Effector memory CD4-positive, alpha-beta T cell (primary cell): Measurements from ENCODE around the gene MARK3.

Experiments
- DNase-seq, 3 donors: peaks; one replicate each; pipeline ENCODE4 v3.0.0-alpha.2; 2020
- H3K27ac ChIP-seq: 2 replicates; pipeline ENCODE4 v1.7.0; 2013; ENCODE audit warnings: mild to moderate bottlenecking, low read length, moderate library complexity; ENCODE audit not compliant: insufficient read depth, poor library complexity, severe bottlenecking
- H3K27me3 ChIP-seq: replicated peaks from 2 replicates; pipeline ENCODE4 v1.7.0; 2013; ENCODE audit warnings: mild to moderate bottlenecking, low read length; ENCODE audit not compliant: insufficient read depth, control insufficient read depth, poor library complexity, severe bottlenecking
- H3K36me3 ChIP-seq: 2 replicates; pipeline ENCODE4 v1.7.0; 2013; ENCODE audit warnings: mild to moderate bottlenecking, low read length, moderate library complexity; ENCODE audit not compliant: control insufficient read depth, insufficient read depth
- H3K4me1 ChIP-seq: 2 replicates; pipeline ENCODE4 v1.7.0; 2013; ENCODE audit warnings: low read length, mild to moderate bottlenecking; ENCODE audit not compliant: control insufficient read depth, insufficient read depth, poor library complexity, severe bottlenecking
- H3K4me3 ChIP-seq: 2 replicates; pipeline ENCODE4 v1.7.0; 2013; ENCODE audit warnings: low read length, low read depth, mild to moderate bottlenecking; ENCODE audit not compliant: insufficient read depth, poor library complexity, severe bottlenecking
- H3K9me3 ChIP-seq: 2 replicates; pipeline ENCODE4 v1.7.0; 2013; ENCODE audit warnings: mild to moderate bottlenecking, low read length, moderate library complexity; ENCODE audit not compliant: control insufficient read depth
- total RNA-seq, 3 donors: gene quantifications; one replicate each; lab custom pipeline; 2026; lab: John Stamatoyannopoulos, UW

MARK3 gene
- 126 to 157 (median 151) reads per million in 3 donors for total RNA-seq

DNA sequence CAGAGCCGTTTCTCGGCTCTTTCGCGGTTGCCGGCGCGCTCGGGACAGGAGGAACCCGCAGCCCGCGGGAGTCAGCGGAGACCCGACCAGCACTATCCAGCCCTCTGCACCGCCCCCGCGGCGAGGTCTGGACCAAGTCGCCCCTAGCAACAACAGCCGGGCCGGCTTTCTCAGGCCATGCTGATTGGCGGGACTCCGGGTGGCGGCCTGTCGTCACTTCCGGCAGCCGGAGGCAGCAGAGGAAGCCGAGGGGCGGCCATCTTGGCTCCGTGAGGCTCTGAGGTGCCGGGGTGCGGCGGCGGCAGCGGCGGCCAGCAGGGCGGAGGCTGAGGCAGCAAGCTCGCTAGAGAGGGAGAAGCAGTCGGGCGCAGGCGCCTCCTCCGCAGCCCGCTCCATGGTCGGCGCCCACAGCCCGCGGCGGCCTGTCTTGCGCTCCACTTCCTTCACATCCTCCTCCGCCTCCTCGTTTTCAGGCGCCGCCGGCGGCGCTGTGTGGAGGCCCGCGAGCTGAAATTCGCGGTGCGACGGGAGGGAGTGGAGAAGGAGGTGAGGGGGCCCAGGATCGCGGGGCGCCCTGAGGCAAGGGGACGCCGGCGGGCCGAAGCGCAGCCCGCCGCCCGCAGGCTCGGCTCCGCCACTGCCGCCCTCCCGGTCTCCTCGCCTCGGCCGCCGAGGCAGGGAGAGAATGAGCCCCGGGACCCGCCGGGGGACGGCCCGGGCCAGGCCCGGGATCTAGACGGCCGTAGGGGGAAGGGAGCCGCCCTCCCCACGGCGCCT lies at the start of gene MARK3:
MARK3 (plus strand) TSS at position 264 of the 777 bp plus-strand sequence. CDS start 615 bp downstream, outside the sequence.
- Histone ChIP-seq H3K4me3 (peak within 1 kb of the TSS; percentile 93), H3K36me3 (no peaks in the 10 kb centered on the region), H3K27ac (peak within 1 kb of the TSS; percentile 93), H3K27me3 (no peaks in the 10 kb centered on the region), H3K9me3 (no peaks in the 10 kb centered on the region), H3K4me1 (peaks cover 11% of the 10 kb centered on the region)
- peak; percentile 94 to 96 (median 96) for DNase-seq

GRCh38 chr14:103336191-103336590 lies 49.0 kb upstream of the MARK3 start:
- H3K27me3 ChIP-seq = no peaks in the 10 kb centered on the region
- H3K27ac ChIP-seq = peak overlapping the region; percentile 100
- H3K4me1 ChIP-seq = peaks cover 12% of the 10 kb centered on the region
- no peak for DNase-seq
- peak overlapping the region; percentile 98 for H3K4me3 ChIP-seq
- peaks cover 56% of the 10 kb centered on the region for H3K36me3 ChIP-seq
- no peaks in the 10 kb centered on the region for H3K9me3 ChIP-seq

DNA sequence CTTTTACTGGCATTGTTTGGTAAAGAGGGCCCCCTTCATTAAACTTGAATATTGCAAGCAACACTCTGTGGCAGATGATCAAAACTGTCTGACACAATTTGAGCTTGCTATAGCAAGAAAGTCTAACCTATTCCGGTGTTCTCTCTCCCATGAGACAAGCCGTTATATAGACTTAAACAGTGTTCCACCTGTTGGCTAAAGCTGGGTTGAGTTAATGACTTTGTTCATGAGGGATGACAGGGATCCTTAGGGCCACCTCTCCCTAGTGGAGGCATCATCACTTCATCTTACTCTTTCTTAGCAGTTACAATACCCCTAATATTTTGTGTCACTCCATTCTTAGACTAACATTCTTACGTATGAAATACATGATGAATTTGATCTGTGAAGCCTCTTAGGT lies 47.4 kb upstream of the MARK3 start:
- Histone ChIP-seq H3K27me3 (no peaks in the 10 kb centered on the region), H3K4me1 (peaks cover 12% of the 10 kb centered on the region), H3K27ac (no peak overlapping the region), H3K9me3 (no peaks in the 10 kb centered on the region), H3K4me3 (no peak overlapping the region), H3K36me3 (peaks cover 72% of the 10 kb centered on the region)
- DNase-seq = no peak

GRCh38 chr14:103339561-103339960 lies 45.7 kb upstream of the MARK3 start:
- no peak for DNase-seq
- Histone ChIP-seq H3K27me3 (no peaks in the 10 kb centered on the region), H3K9me3 (no peaks in the 10 kb centered on the region), H3K4me3 (no peak overlapping the region), H3K4me1 (peaks cover 12% of the 10 kb centered on the region), H3K36me3 (peaks cover 90% of the 10 kb centered on the region), H3K27ac (no peak overlapping the region)

DNA sequence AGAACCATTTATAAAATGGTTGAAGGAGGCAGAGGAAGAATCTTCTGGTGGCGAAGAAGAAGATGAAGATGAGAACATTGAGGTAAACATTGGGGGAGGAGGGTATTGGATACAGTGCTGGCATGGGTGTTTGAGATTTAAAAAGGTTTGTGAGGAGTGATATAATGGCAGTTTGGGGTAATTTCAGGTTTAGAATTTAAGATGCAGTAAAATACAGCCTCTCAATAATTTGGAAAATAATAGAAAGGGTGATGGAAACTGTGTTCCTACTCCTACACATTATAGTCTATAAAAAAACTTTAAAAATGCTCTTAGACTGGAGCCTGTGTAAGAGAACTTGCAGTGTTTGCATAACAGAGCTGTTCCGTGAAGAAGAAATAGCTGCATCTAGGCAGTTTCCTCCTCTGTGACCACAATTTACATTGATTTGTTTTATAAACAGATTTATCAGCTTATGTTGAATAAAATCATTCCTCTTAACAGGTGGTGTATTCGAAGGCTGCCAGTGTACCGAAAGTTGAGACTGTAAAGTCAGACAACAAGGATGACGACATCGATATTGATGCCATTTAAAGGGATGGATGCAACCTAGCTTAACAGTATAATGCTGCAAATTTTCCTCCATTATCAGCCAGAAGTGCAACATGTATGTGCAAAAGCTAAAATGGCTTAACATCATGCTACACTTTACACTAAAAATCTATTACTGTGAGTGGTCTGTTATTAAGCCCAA lies 44.6 kb upstream of the MARK3 start:
- Histone ChIP-seq H3K4me1 (peaks cover 9% of the 10 kb centered on the region), H3K36me3 (peaks cover 90% of the 10 kb centered on the region), H3K27me3 (no peaks in the 10 kb centered on the region), H3K9me3 (no peaks in the 10 kb centered on the region), H3K4me3 (no peak overlapping the region), H3K27ac (no peak overlapping the region)
- DNase-seq = no peak

DNA sequence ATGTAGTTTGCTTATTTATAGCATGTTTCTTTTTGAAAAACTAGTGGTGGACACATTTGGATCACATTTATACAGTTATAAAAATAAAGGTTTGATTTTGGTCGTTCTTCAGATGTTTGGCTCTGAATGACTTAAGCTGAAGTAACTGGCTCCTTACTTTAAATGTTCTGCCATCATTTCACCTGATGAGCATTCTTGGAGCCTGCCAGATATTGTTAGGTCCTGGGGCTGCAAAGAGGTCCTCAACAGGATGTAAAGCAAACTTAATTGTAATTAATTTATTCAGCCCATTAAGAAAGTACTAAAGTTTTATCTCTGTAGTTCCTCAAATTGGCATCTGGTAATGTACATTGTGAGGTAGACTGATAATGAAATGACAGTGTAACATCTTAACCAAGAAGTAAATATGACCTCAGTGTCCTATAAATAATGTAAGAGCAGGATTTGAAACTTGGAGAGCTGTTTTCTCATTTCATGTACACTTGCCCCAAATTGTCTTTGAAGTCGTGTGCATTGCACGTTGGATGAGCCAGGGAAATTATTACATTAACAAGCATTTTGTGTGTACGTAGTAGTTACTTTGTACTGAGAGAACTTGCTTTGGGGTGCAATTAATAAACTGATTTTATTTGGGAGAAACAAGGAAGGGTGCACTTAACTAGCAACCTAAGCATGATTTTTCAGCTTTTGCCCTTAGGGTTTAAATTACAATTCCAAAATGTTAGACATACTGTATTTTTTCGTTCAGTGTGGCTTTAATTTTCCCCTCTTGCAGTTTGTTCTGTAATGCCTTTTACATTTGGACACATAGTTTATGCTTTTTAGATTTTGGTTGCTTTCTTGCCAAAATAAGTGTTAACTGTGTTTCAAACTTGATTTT lies 43.7 kb upstream of the MARK3 start:
- Histone ChIP-seq H3K27me3 (no peaks in the 10 kb centered on the region), H3K9me3 (no peaks in the 10 kb centered on the region), H3K4me1 (peaks cover 6% of the 10 kb centered on the region), H3K36me3 (peaks cover 81% of the 10 kb centered on the region), H3K4me3 (no peak overlapping the region), H3K27ac (no peak overlapping the region)
- no peak for DNase-seq

DNA sequence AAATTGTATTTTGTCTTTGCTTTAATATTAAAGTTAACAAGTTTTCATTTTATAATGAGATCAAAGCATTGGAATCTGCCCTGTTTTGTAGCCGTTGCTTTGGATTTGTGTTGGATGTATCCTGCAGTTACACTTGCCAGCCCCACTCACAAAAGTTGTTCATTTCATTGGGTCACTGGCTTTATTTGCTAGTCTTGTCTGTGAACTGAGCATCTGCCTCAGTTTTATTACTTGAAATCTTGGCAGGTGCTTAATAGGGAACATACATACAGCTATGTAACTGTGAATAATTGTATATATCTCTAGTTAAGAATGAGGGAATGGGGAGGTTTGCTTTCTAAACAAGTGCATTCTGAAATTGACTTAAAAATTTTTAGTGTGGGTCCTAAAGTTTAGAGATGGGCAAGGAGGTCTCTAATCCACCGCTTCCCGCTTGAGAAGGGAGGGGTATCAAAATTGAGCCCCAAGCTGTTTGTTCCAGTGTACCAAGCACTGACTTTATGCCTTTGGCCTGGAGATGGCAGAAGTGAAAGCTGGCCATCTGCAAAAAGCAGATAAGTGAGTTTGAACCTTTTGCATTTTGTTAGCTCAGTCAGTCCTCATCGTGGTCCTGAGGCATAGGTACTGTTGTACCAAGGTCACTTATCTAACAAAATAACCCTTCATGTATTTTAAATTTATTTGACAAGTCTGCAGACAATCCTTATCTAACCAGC lies 41.9 kb upstream of the MARK3 start:
- H3K9me3 ChIP-seq = no peaks in the 10 kb centered on the region
- H3K4me1 ChIP-seq = no peaks in the 10 kb centered on the region
- H3K4me3 ChIP-seq = no peak overlapping the region
- peaks cover 63% of the 10 kb centered on the region for H3K36me3 ChIP-seq
- DNase-seq = no peak
- no peak overlapping the region for H3K27ac ChIP-seq
- no peaks in the 10 kb centered on the region for H3K27me3 ChIP-seq

GRCh38 chr14:103343905-103344797 lies 41.1 kb upstream of the MARK3 start:
- Histone ChIP-seq H3K27me3 (no peaks in the 10 kb centered on the region), H3K27ac (no peak overlapping the region), H3K9me3 (no peaks in the 10 kb centered on the region), H3K4me1 (no peaks in the 10 kb centered on the region), H3K36me3 (peaks cover 54% of the 10 kb centered on the region), H3K4me3 (no peak overlapping the region)
- DNase-seq = no peak
